Stimulated activated CD4-positive, alpha-beta T cell treated with anti-CD3 and anti-CD28 coated beads, TNF-alpha, amount 100 ng/mL, for 4 hours (primary cell): ENCODE data around the gene DAAM2.
A peak's percentile ranks its signal among the peaks of the same experiment; 100 is the strongest.

Experiments used
- DNase-seq, 3 experiments: peaks; one replicate each; pipeline ENCODE4 v3.0.0-alpha.2; 2020; ENCODE audit warnings: low read depth in 3 of 3

DAAM2 gene

DNA sequence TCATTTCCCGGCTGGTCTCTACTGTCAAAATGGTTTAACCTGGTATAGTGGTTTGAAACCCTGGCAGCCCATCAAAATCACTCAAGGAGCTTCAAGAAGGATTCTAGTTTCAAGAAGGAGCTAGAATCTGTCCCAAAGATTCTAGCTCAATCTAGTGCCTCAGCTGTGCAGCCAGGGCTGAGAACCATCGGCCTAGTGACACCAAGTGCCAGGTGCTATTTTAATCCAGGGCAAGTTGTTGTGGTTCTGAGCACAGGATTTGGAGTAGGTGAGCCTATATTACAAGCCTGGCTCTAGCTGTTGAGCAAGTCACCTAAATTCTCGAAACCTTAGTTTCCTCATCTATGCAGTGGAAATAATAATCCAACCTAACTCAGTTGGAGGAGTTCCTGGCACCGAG lies 138.4 kb downstream of the DAAM2 start:
- DNase-seq: no peak

DNA sequence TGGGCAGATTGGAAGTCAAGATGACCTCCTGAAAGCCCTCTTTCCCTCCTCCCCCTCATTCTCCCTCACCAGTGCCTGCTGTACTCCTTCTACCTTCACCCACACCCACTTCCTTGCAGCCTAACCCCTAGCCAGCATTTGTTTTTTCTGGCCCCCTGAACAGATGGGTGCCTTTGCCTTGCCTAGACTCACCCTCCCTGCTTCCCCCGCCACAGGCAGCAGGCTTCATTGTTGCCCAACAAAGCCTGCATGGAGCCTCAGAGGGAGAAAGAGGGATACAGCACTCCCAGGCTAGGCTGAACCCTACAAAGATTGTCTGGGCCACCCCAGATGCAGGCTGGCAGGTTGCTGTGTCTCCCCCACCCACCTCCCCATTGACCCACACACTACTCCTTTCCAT lies 139.4 kb downstream of the DAAM2 start:
- no peak for DNase-seq

DNA sequence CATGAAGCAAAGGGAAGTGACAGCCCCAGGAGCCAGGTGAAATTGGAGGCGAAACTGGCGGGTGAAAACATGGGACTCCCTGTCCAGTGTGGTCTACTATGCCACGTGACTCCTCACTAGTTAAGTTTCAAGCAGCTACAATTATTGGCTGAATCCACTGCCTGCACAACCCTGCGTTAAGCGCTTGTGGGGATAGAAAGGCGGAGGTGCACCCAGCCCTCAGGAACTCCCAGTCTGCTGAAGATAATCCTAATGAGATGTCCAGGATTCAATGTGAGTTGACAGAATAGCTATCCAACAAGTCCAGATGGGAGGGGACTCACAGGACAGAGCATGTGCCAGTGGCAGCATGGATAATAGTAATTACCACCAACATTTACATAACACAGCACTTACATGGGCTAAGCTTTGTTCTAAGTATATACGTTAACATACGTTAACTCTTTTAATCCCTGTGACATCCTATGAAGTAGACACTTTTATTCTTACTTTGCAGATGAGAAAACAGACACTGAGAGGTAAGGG lies 140.3 kb downstream of the DAAM2 start:
- no peak for DNase-seq

DNA sequence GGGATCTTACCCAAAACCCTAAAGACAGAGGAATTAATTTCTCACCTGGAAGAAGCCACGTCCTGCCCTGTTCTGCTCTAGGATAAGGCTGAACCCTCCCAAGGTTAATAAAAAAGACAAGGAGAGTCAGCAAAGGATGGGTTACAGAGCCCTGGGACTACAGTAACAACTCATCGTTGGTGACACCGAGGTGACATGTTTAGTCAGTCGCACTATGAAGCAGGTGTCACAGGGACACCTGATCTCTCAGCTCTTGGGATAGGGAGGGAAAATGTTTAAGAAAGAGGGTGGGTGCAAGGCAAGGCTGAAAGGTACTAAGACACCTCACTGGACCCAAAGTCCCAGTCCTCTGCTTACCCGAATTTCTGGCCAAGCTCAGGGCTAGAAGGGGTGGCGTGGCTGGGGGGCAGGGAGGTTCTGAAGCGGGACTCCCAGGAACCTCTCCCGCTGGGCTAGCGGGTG lies 141.5 kb downstream of the DAAM2 start:
- no peak for DNase-seq

DNA sequence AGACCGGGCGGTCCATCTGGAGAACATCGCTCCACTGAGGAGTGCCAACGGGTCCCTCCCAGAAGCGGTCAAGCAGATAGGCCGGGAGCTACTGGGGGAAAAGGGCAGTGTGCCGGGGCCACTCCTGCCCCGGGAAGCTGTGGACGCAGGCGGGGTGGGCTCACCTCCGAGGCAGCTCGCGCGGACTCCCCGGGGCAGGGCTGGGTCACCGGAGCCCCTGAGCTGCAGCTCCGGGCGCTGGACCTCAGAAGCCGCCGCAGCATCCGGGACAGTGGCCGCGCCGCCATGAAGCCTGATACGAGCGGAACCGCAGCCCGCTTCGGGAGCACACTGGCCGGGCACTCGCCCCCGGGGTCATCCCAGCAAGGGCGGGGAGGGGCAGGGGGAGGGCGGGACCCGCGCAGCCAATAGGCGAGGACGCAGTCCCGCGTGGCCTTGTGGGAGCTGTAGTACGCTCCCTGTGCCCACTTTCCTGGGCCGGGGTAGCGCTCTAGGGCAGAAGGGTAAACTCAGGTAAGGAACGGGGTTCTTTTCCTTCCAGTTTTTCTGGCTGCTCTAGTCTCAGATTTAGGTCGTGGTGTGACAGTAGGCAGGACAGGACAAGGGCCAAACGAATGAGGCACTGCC lies 142.1 kb downstream of the DAAM2 start, which contains the start of gene MOCS1:
MOCS1 (minus strand) TSS at position 332 of the 627 bp plus-strand sequence; CDS start at position 287, 45 bp downstream.
- DNase-seq: peak in 2 of 3 experiments; percentile 14 to 33

DNA sequence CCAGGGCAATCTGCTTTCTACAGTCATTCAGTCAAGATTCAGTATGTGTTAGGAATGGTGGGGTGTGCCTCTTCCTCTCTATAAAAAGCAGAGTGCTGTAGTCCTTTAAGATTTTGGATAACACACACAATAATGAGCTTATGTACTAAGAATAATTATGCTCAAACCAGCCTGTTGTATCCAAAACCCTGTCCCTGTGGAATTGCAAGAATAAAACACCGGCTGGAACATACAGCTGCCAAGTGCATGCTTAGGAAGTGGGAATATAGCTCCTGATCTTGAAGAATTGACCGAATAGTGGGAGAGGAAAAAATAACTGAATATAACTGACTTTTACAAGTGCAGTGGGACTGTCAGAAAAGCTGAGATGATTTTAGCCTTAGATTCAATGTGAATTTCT lies 143.1 kb downstream of the DAAM2 start:
- no peak for DNase-seq

DNA sequence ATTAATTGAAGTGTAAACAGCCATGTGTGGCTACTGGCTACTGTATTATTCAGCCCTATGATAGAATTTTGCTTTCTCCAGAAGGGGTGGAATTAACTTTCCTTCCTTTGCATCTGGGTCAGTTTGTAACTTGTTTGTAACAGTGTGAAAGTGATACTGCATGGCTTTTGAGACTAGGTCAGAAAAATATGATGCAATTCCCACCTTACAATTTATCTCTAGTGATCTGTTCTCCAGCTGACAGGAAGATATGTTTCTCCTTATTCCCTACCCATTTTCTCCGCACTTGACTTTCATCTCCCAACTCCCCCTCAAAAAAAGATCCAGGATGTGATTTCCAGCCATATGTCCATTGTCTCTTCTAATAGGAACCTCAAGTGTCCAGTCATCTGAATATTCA lies 144.7 kb downstream of the DAAM2 start:
- no peak for DNase-seq

DNA sequence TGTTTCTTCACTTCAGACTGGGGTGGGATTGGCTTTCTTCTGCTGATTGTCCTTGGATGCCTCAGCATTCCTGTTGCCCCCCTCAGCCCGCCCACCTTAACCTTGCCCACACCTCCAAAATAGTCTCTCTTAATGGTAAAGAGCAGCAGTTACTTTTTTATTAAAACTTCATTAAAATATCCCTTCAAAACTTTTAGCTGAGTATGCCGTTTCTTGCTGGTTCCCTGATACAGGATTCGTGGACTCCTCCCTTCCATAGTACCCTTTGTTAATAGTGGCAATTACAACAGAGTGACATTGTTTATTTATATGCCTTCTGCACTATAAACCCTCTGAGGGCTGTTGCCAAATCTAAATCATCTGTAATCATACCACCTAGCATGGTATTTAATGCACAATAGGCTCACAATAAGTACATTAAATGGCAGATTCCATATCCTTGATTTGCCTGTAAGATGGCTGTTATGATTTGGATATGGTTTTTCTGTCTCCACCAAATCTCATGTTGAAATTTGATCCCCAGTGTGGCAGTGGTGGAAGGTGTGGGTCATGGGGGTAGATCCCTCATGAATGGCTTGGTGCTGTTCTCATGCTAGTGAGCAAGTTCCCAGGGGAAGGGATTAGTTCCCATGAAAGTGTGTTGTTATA lies 145.6 kb downstream of the DAAM2 start:
- DNase-seq: no peak

DNA sequence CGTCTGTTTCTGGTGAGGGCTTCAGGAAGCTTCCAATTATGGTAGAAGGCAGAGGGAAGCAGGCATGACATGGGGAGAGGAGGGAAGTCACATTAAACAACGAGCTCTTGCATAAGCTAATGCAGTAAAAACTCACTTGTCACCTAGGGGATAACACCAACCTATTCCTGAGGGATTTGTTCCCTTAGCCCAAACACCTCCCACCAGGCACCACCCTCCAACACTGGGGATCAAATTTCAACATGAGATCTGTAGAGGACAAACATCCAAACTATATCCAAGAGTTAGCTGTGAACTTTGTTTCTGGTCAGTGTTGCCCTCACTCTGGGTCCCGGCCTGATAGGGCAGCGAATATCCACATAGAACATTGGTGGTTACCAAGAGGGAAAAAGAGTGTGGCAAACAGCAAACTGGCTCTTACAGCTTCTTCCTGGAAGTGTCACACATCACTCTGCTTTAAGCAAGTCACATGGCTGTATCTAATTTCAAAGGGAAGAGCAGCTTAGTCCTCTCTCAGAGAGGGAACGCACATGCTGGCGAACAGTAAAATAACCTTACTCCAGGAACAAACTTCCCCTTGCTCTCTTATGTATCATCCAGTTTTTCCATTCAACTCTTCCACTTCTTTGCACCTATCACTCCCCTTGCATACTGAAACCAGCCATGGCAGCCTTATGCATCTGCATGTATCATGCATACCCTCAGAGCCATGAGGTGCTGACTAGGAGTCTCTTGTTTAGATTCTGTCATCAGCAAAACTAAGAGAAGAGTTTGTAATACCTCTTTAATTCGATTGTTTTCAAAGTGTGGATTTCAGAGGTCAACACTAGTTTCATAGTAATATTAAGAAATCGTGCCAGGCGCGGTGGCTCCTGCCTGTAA lies 146.8 kb downstream of the DAAM2 start:
- DNase-seq: no peak

DNA sequence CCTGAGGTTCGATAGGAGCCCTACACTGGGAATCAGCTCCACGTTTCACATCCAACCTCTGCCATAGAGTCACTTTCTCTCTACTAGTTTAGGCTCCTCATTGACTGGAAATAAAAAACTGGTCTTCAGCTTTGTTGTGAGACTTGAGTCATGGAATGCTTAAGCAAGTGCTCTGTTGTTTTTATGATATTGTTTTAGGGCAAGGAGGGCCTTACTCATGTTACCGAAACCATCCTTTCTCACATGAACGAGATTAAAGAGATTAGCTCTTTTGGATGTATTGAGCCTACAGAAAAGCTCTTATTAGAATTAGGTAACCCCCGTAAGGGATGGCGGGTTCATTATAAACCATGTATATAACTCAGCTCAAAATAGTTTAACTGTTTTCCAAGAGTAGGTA lies 149.0 kb downstream of the DAAM2 start:
- no peak for DNase-seq

DNA sequence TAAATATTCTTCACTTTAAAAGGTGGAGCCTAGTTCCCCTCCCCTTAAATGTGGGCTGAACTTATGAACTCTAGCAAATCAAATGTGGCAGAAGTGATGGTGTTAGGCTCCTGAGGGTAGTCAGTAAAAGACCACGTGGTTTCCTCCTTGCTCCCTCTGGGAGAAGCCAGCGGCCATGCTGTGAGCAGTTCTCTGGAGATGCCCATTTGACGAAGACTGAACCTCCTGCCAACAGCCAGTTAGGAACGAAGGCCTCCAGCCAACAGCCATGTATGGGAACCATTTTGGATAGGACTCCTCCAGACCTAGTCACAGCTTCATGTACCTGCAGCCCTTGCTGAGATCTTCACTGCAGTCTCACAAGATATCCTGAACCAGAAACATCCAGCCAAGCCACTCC lies 149.6 kb downstream of the DAAM2 start:
- DNase-seq: no peak

DNA sequence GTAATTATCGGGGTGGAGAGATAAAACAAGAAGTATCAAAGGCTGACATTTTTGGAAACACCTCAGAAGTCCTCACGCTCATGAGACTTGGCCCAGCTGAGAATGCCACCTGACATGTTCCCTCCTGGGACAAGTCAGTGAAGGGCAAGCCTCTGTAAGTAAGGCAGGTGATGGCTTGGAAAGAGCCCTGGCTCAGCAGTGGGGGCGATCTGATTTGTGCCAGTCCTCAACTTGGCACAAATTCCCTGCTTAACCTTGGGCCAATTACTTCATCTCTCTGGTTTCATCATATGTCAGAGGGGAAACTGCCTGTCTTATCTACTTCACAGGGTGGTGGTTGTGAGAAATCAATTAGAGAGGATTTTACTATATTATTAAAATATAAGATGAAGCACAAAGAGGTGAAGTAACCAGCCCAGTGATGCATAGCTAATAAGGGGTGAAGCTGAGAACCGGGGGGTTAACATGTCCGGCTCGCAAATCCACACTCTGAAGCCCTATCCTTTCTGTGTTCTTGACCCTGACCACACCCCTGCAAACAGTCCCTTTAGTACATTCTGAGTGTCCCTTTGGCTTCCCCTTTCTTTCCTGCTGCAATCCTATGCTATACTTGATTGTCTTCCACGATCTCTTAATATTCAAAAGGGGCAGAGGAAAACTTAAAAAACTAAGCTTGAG lies 150.9 kb downstream of the DAAM2 start:
- DNase-seq: no peak

DNA sequence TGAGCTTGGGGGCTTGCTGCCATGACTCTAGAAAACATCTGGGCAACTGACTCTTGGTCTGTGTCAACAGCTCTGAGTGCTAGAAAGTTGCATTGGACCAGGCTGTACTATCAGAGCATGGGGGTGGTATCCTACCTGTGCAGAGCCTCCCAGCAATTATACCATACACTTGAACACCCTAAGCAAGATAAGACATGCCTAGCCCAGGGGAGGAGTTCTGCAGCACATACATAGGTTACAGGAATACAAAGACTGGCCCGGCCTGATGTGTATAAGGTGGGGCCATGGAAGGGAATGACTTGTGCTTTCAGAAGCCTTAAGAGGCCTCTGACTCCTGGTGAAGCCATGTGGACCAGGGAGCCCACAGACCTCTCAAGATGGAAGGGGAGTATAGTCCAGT lies 153.4 kb downstream of the DAAM2 start:
- no peak for DNase-seq

DNA sequence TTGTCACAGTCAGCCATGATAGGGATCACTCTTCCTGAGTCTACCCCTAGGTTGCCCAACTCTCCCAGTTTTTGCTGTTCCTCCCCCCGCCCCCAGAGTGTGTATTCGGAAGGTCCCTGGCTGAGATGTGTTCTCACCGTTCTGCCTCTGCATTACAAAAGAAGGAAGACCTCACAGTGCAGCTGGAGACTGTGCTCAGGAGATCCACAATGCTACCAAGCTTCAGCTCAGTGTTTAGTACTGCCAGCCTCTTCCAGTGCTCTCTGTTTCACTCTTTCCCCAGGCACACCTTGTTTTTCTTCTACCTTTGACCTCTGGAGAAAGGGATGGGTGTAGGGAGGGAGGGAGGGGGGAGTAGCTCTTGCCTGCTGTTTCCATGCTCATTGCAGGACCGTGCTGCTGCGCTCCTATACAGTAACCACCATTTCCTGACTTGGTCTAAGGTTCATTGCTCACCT lies 155.5 kb downstream of the DAAM2 start:
- no peak for DNase-seq

DNA sequence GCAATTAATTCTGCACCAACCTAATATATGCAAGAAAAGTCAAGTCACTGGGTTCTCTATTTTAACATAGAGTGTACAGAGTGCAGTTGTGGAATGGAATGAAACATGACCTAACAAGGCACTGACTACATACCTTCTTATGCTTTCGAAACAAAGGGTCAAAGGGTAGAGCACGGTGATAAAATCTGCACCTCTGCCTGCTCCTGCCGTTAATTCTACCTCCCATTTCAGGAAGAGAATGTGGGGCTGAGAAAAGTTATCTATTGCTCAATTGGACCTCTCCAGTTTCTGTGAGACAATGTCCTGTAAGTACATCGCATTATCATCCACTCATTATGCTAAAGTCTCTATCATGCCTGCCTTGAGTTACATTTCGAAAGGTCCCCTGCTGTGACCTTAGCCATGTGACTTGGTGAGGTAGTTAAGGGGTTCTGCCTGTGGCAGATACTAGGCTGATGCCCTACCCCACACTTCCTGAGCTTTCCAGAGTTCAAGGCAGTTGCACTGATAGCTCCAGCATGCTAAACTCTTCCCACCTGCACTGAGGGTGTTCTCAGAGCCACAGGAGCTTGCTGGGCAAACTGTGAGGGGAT lies 156.1 kb downstream of the DAAM2 start:
- DNase-seq: no peak

DNA sequence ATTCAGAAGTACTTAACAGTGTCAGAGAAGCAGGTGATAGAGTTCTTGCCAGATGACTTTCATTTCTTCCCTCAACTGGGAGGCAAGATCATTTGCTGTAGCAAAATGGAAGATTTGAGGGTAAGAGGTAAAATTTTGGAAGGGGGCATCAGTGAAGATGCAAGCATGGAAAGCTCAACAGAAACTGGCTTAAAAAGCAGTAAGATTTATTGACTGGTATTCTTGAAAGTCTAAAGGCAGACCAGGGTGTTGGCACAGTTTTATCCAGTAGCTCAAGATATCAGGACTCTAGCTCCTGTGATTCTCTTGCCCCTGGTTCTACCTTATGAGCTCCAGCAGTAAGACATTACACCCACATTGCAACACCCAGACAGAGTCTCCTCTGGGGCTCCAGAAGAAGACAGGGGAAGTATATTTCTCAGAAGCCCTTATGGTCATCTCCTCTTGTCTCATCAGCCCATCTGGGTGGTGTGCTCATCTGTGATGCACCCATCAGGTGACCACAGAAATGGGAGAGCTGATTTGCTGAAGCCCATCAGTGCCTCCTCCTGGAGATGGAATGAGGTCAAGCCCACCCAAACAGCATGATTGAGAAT lies 158.0 kb downstream of the DAAM2 start:
- DNase-seq: no peak

DNA sequence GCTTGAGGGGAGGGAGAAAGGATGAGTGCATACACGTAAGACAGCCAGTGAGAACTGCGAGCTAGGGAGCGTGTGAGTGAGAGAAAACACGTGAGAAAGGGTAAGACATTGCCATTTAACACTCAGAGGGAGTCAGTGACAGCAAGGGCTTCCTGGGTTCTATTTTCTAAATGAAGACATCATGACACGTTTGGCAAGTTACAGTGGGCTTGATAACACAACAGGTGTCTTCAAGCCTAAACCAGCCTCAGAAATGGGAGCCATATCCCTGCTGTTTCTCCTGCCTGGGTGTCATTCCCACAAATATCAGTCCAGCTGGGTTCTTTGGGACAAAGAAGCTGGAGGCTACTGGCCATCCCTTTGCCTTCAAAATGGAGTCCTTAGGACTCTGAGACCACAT lies 159.0 kb downstream of the DAAM2 start:
- no peak for DNase-seq

DNA sequence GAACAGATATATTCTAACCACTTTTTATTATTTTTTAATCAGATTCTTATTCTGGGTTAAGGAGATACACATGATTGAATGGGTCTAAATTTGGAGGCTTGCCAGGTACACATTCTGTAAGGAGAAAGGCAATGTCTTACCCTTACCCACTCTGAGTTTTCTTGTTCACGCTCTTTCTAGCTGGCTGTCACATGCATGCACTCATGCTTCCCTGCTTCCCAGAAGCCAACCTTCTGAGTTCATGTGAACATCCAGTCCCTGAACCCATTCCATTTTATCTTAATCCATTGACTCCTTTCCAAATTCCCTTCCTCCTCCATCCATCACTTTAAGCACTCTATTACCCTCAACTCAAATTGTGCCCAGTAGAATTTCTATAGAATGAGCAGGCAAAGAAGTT lies 159.5 kb downstream of the DAAM2 start:
- no peak for DNase-seq

DNA sequence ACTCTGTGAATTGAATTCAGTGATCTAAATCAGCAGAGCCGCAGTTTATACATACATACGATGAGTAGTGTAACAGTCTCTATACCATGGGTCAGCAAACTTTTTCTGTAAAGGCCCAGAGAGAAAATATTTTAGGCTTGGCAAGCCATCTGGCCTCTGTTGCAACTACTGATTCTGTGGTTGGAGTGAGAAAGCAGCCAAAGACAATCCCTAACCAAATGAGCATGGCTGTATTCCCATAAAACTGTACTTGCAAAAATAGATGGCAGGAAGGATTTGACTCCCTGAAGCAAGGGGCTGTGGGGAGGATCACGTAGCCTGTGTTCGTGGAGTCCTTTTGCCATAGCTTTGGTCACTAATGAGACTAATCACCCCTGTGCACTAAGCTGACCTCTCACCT lies 160.0 kb downstream of the DAAM2 start:
- no peak for DNase-seq

DNA sequence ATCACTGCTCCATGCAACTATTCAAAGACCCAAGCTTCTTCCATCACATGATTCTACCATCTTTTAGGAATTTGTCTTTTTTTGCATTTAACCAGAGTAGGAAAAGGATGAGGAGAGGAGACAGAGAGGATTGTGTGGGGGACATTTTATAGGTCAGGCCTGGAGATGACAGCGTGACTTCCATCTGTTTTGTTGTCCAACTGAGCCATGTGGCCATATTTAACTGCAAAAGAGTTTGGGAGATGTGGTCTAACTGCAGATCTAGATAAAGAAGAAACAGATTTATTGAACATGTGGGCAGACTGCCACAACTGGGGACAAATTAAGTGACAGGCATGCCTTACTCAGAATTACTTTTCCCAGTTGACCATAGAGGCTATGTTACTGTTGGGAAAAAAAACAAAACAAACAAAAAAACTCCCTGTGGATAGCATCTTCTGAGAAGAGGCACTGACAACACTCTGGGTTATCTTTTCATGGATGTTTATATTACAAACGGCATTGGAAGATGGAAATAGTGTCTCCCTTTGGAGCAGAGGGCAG lies 161.0 kb downstream of the DAAM2 start:
- DNase-seq: no peak
